GM12864 (cell line): ENCODE measurements around the gene HBA2.
"Not testable (repeated sequence)": the region's sequence is repeated elsewhere in the genome, so short reads cannot be mapped to it uniquely, and the experiment has no call there.

Experiments
- DNase-seq: peaks from one replicate; pipeline ENCODE4 v3.0.0-alpha.2; 2011; ENCODE audit warnings: low read depth
- H3K4me3 ChIP-seq: 2 replicates; pipeline ENCODE4 v1.5.1; 2011; ENCODE audit warnings: mild to moderate bottlenecking, low read depth, low read length, control low read depth
- CTCF ChIP-seq: IDR thresholded peaks from 2 replicates; pipeline ENCODE4 v1.5.1; 2011; ENCODE audit warnings: low read depth, mild to moderate bottlenecking, moderate library complexity, low read length, control low read depth, inconsistent platforms; ENCODE audit errors: missing control alignments

HBA2 gene

GRCh38 chr16:175011-175949, 2.6 kb downstream of the HBA2 start:
- no peak overlapping the region for H3K4me3 ChIP-seq
- TF ChIP-seq CTCF: no peak
- no peak for DNase-seq

- DNase-seq, H3K4me3 ChIP-seq: not testable (repeated sequence)
Observed at GRCh38 chr16:176006-176405, 3.3 kb downstream of the HBA2 start.

- H3K4me3 ChIP-seq, DNase-seq: not testable (repeated sequence)
Observed at GRCh38 chr16:176477-177382, 4.1 kb downstream of the HBA2 start, which contains the start of gene HBA1. TSS of gene HBA1 (plus strand) at chr16:176680. CDS start at chr16:176717, 37 bp downstream.

- no peak for TF ChIP-seq CTCF
- no peak overlapping the region for H3K4me3 ChIP-seq
- DNase-seq: no peak
Observed at GRCh38 chr16:177394-177822, 4.7 kb downstream of the HBA2 start.

GRCh38 chr16:177981-178667, 5.4 kb downstream of the HBA2 start:
- TF ChIP-seq CTCF: no peak
- H3K4me3 ChIP-seq: no peak overlapping the region
- DNase-seq: no peak

GRCh38 chr16:178668-179015, 6.0 kb downstream of the HBA2 start:
- no peak for DNase-seq
- no peak overlapping the region for H3K4me3 ChIP-seq
- no peak for TF ChIP-seq CTCF

GRCh38 chr16:179211-180092, 6.8 kb downstream of the HBA2 start:
- no peak overlapping the region for H3K4me3 ChIP-seq
- no peak for TF ChIP-seq CTCF
- no peak for DNase-seq
